ENCODE data around the gene RHEBL1.

- TF ChIP-seq CTCF (IDR thresholded peaks at IDR 0.05) (no peak), MLX (CRISPR knock-in tag; IDR thresholded peaks at IDR 0.05) (no peak), E2F4 (CRISPR knock-in tag; IDR thresholded peaks at IDR 0.05; ENCODE audit: borderline replicate concordance, low read depth) (no peak), PRDM15 (CRISPR knock-in tag; IDR thresholded peaks at IDR 0.05) (no peak), JUN (CRISPR knock-in tag; IDR thresholded peaks at IDR 0.05) (no peak), USF1 (CRISPR knock-in tag; IDR thresholded peaks at IDR 0.05) (no peak), GABPB1 (CRISPR knock-in tag; IDR thresholded peaks at IDR 0.05) (no peak), TP53 (CRISPR knock-in tag; IDR thresholded peaks at IDR 0.05) (no peak), HMGXB4 (CRISPR knock-in tag; IDR thresholded peaks at IDR 0.05) (no peak)
These were observed 15.7 kb downstream of the RHEBL1 start for GRCh38 chr12:49054096-49054495.
